H1 (cell line): Measurements from ENCODE around the gene WWC1. TPM values are rescaled to one million over a fixed set of nuclear protein-coding genes. Genes with fewer than 3 reads are reported as not detected.

Experiments
- CTCF ChIA-PET: fragments of 300-600 bp; sonication (Branson Sonifier 250); formaldehyde crosslinking; loops from one replicate; lab custom pipeline; 2021; ENCODE audit not compliant: partially characterized antibody; lab: Charles Lee
- POLR2A ChIA-PET: fragments of 300-600 bp; sonication (Branson Sonifier 250); formaldehyde crosslinking; loops from one replicate; lab custom pipeline; 2021; ENCODE audit warnings: inconsistent platforms; ENCODE audit not compliant: partially characterized antibody; lab: Charles Lee
- DNase-seq, 2 experiments: peaks; one replicate each; pipeline versions ENCODE4 v3.0.0 to v3.0.0-alpha.2; 2010 to 2022; ENCODE audit warnings: low spot score in 2 of 2, low read depth in 1 of 2, mixed read lengths in 1 of 2
- FAIRE-seq: peaks from 2 replicates; lab custom pipeline; 2011; peaks lifted over from hg19 to GRCh38; lab: Jason Lieb, UNC
- H2AFZ ChIP-seq: 2 replicates; pipeline ENCODE4 v1.8.1; 2012; ENCODE audit warnings: low read length, inconsistent platforms
- H2AK5ac ChIP-seq: 2 replicates; pipeline ENCODE4 v1.6.1; 2013; ENCODE audit warnings: low read depth, low read length
- H2BK120ac ChIP-seq: replicated peaks from 2 replicates; pipeline ENCODE3; 2013; ENCODE audit warnings: low read depth, low read length, inconsistent platforms
- H2BK12ac ChIP-seq: 2 replicates; pipeline ENCODE4 v1.6.1; 2013; ENCODE audit warnings: low read depth, low read length
- H2BK15ac ChIP-seq: 2 replicates; pipeline ENCODE4 v1.6.1; 2013; ENCODE audit warnings: low read length
- H2BK20ac ChIP-seq: 2 replicates; pipeline ENCODE4 v1.6.1; 2013; ENCODE audit warnings: low read length
- H2BK5ac ChIP-seq: 2 replicates; pipeline ENCODE4 v1.6.1; 2013; ENCODE audit warnings: low read depth, low read length
- H3K14ac ChIP-seq: 2 replicates; pipeline ENCODE4 v1.6.1; 2013; ENCODE audit warnings: inconsistent platforms; ENCODE audit not compliant: insufficient read length
- H3K18ac ChIP-seq: 2 replicates; pipeline ENCODE4 v1.6.1; 2013; ENCODE audit warnings: low read length; ENCODE audit errors: extremely low read depth
- H3K23ac ChIP-seq: 2 replicates; pipeline ENCODE4 v1.6.1; 2013; ENCODE audit warnings: inconsistent platforms; ENCODE audit not compliant: insufficient read length
- H3K23me2 ChIP-seq: 2 replicates; pipeline ENCODE4 v1.6.1; 2013; ENCODE audit warnings: low read depth, low read length
- H3K27ac ChIP-seq: 2 replicates; pipeline ENCODE4 v1.6.1; 2011; ENCODE audit warnings: low read depth, low read length, inconsistent platforms
- H3K27me3 ChIP-seq, 4 experiments: replicated peaks in 1 of 4; 1 replicate in 1 of 4; 2 replicates in 3 of 4; pipeline versions ENCODE4 v1.6.1 to v1.8.1; 2011 to 2013; ENCODE audit warnings: low read length in 3 of 4, mild to moderate bottlenecking in 3 of 4, inconsistent platforms in 2 of 4, mixed read lengths in 2 of 4, moderate library complexity in 1 of 4; ENCODE audit not compliant: control insufficient read depth in 3 of 4, insufficient read depth in 3 of 4; ENCODE audit errors: extremely low read depth in 1 of 4
- H3K36me3 ChIP-seq, 4 experiments: 2 replicates each; pipeline versions ENCODE4 v1.6.1 to v1.8.1; 2011 to 2013; ENCODE audit warnings: mild to moderate bottlenecking in 4 of 4, low read length in 3 of 4, moderate library complexity in 2 of 4, control low read depth in 1 of 4, inconsistent platforms in 1 of 4; ENCODE audit not compliant: insufficient read depth in 4 of 4, control insufficient read depth in 2 of 4
- H3K4ac ChIP-seq: replicated peaks from 2 replicates; pipeline ENCODE3; 2013; ENCODE audit warnings: low read length, low read depth, mixed read lengths, inconsistent platforms; ENCODE audit not compliant: insufficient read length
- H3K4me1 ChIP-seq, 4 experiments: replicated peaks in 1 of 4; 1 replicate in 1 of 4; 2 replicates in 3 of 4; pipeline versions ENCODE4 v1.6.1 to v1.8.1; 2011 to 2013; ENCODE audit warnings: low read length in 3 of 4, inconsistent platforms in 2 of 4, mixed read lengths in 1 of 4; ENCODE audit not compliant: insufficient read depth in 4 of 4, control insufficient read depth in 3 of 4
- H3K4me2 ChIP-seq, 2 experiments: 2 replicates each; pipeline versions ENCODE4 v1.6.1 to v1.8.1; 2011 to 2013; ENCODE audit warnings: low read depth in 2 of 2, low read length in 2 of 2, control low read depth in 1 of 2, inconsistent platforms in 1 of 2, mild to moderate bottlenecking in 1 of 2; ENCODE audit not compliant: insufficient read depth in 1 of 2
- H3K4me3 ChIP-seq, 4 experiments: fragments of 200-600, 300-600 bp in 1 of 4; sonication (generic), shearing (Covaris generic), sonication (Bioruptor Twin) in 1 of 4; 2 replicates each; pipeline versions ENCODE4 v1.5.1 to v1.8.1; 2011 to 2016; ENCODE audit warnings: low read length in 4 of 4, low read depth in 3 of 4, control low read depth in 2 of 4, inconsistent platforms in 2 of 4, mild to moderate bottlenecking in 2 of 4, mixed read lengths in 1 of 4, moderate library complexity in 1 of 4; ENCODE audit not compliant: insufficient read depth in 2 of 4; ENCODE audit errors: extremely low read depth in 1 of 4
- H3K56ac ChIP-seq: replicated peaks from 2 replicates; pipeline ENCODE3; 2013; ENCODE audit warnings: low read depth, mild to moderate bottlenecking, mixed read lengths, low read length, inconsistent platforms; ENCODE audit not compliant: insufficient read length
- H3K79me1 ChIP-seq: 2 replicates; pipeline ENCODE4 v1.6.1; 2013; ENCODE audit warnings: low read depth, low read length, control low read depth
- H3K79me2 ChIP-seq, 2 experiments: 2 replicates each; pipeline versions ENCODE4 v1.6.1 to v1.8.1; 2012 to 2013; ENCODE audit warnings: low read length in 2 of 2, mild to moderate bottlenecking in 2 of 2, inconsistent platforms in 1 of 2; ENCODE audit not compliant: insufficient read depth in 2 of 2, control insufficient read depth in 1 of 2
- H3K9ac ChIP-seq, 4 experiments: replicated peaks in 1 of 4; 1 replicate in 1 of 4; 2 replicates in 3 of 4; pipeline versions ENCODE4 v1.6.1 to v1.8.1; 2011 to 2013; ENCODE audit warnings: low read depth in 3 of 4, low read length in 3 of 4, control low read depth in 2 of 4, mild to moderate bottlenecking in 2 of 4, moderate library complexity in 2 of 4, inconsistent platforms in 1 of 4; ENCODE audit errors: extremely low read depth in 1 of 4
- H3K9me3 ChIP-seq, 2 experiments: 2 replicates each; pipeline versions ENCODE4 v1.6.1 to v1.8.1; 2012 to 2013; ENCODE audit warnings: mild to moderate bottlenecking in 2 of 2, moderate library complexity in 2 of 2, control low read depth in 1 of 2, inconsistent platforms in 1 of 2, low read depth in 1 of 2, low read length in 1 of 2, mixed read lengths in 1 of 2; ENCODE audit not compliant: insufficient read depth in 2 of 2
- H4K20me1 ChIP-seq, 2 experiments: replicated peaks in 1 of 2; 2 replicates each; pipeline versions ENCODE3 to v1.8.1; 2011 to 2013; ENCODE audit warnings: inconsistent platforms in 2 of 2, low read length in 2 of 2, mild to moderate bottlenecking in 1 of 2; ENCODE audit not compliant: insufficient read depth in 2 of 2, control insufficient read depth in 1 of 2
- H4K5ac ChIP-seq: 2 replicates; pipeline ENCODE4 v1.6.1; 2013; ENCODE audit warnings: low read length, low read depth, mixed read lengths, inconsistent platforms; ENCODE audit not compliant: insufficient read length
- H4K8ac ChIP-seq: 2 replicates; pipeline ENCODE4 v1.8.0; 2013; ENCODE audit warnings: mild to moderate bottlenecking, moderate library complexity, low read length, inconsistent platforms; ENCODE audit not compliant: insufficient read depth; ENCODE audit errors: extremely low read depth
- H4K91ac ChIP-seq: replicated peaks from 2 replicates; pipeline ENCODE3; 2013; ENCODE audit warnings: low read length, mixed read lengths, inconsistent platforms; ENCODE audit not compliant: insufficient read length
- BRCA1 ChIP-seq: IDR thresholded peaks from 2 replicates; pipeline ENCODE4 v1.6.1; 2012; ENCODE audit warnings: low read depth, low read length, improper control_type of control experiment
- CBX8 ChIP-seq: fragments of 300-800, 300-1000 bp; sonication (generic); IDR thresholded peaks from 2 replicates; pipeline ENCODE4 v1.7.1; 2016; ENCODE audit warnings: low read depth, low read length, borderline replicate concordance
- SP2 ChIP-seq: IDR thresholded peaks from 2 replicates; pipeline ENCODE4 v1.6.1; 2012; ENCODE audit warnings: mild to moderate bottlenecking, low read length, inconsistent platforms
- SRF ChIP-seq: IDR thresholded peaks from 2 replicates; pipeline ENCODE4 v1.6.1; 2011; ENCODE audit warnings: mild to moderate bottlenecking, low read depth, low read length, moderate library complexity
- WGBS, 2 experiments: shearing (Covaris generic) in 1 of 2; methylation state at CpG; one replicate each; pipeline versions ENCODE4 v1.1.6 to v1.1.7; 2013 to 2015; ENCODE audit warnings: low lambda C conversion rate in 2 of 2, mixed read lengths in 2 of 2, inconsistent platforms in 1 of 2, low coverage in 1 of 2, missing lambda C conversion rate in 1 of 2; ENCODE audit not compliant: insufficient replicate concordance in 2 of 2, insufficient coverage in 1 of 2, insufficient read length in 1 of 2; ENCODE audit errors: extremely low coverage in 1 of 2, missing lambda C conversion rate in 1 of 2; 5-methylcytosine and 5-hydroxymethylcytosine counted together
- polyA plus RNA-seq, 7 experiments: library from polyadenylated mRNA; depleted of rRNA in 3 of 7; stranded (reverse) in 5 of 7; unstranded in 2 of 7; fragments of >200 nt in 5 of 7; fragments of 200-250 nt in 2 of 7; gene quantifications; 1 replicate in 5 of 7; 2 replicates in 1 of 7; 4 replicates in 1 of 7; pipeline versions ENCODE4 v1.2.1 to v1.2.3, GENCODE V29; 2011 to 2013; ENCODE audit warnings: missing spikeins in 2 of 7, mixed read lengths in 2 of 7
- total RNA-seq: library from RNA; stranded (reverse); fragmentation: NEBNext Ultra II Directional; extraction: Animal tissue kit (Norgen Biotek cat#: 25700); gene quantifications from 2 replicates; pipeline ENCODE4 v1.2.1, GENCODE V29; 2021
- TF ChIP-seq, protein P1 (sequence below), 3 experiments: IDR thresholded peaks; 1 replicate in 2 of 3; 2 replicates in 1 of 3; pipeline versions ENCODE4 v1.5.1 to v1.6.1; 2011; ENCODE audit warnings: low read length in 3 of 3, mild to moderate bottlenecking in 3 of 3, inconsistent platforms in 2 of 3, low read depth in 1 of 3, moderate library complexity in 1 of 3; ENCODE audit not compliant: insufficient read depth in 1 of 3; ENCODE audit errors: control extremely low read depth in 1 of 3
- TF ChIP-seq, protein P2 (sequence below): IDR thresholded peaks from 2 replicates; pipeline ENCODE4 v1.6.1; 2012; ENCODE audit warnings: inconsistent platforms

WWC1 gene
- total and polyA plus RNA-seq, 2 of the 8 experiments (the other 6 are each of a cell fraction or from before 2014, with no cell fraction given): 16.4 to 41.1 TPM

DNA sequence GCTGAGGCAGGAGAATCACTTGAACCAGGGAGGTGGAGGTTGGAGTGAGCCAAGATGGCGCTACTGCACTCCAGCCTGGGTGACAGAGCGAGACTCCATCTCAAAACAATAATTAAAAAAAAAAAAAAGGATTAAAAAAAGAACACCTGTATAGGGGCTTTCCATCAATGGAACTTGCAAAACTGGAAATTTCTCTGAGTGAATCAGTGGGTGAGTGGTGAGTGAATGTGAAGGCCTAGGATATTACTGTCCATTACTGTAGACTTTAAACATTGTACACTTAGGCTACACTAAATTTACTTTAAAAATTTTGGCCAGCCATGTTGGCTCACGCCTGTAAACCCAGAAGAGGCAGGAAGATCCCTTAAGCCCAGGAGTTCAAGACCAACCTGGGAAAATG lies 189.2 kb downstream of the WWC1 start:
- FAIRE-seq: no peak
- Histone ChIP-seq H3K9ac (no peak overlapping the region), H4K91ac (no peak overlapping the region), H3K18ac (no peak overlapping the region), H3K4me3 (no peak overlapping the region), H2BK5ac (no peak overlapping the region), H3K56ac (no peak overlapping the region), H2BK120ac (no peak overlapping the region), H3K23me2 (no peaks in the 10 kb centered on the region), H4K5ac (no peak overlapping the region), H2BK15ac (no peak overlapping the region), H3K36me3 (no peaks in the 10 kb centered on the region), H3K27me3 (no peaks in the 10 kb centered on the region), H3K9me3 (no peaks in the 10 kb centered on the region), H3K4ac (no peak overlapping the region), H3K79me1 (no peaks in the 10 kb centered on the region), H2AK5ac (no peak overlapping the region), H4K8ac (no peak overlapping the region), H3K79me2 (no peaks in the 10 kb centered on the region), H3K4me2 (no peak overlapping the region), H2BK20ac (no peak overlapping the region), H2AFZ (no peak overlapping the region), H3K27ac (no peak overlapping the region), H2BK12ac (no peak overlapping the region), H3K14ac (no peak overlapping the region), H3K4me1 (no peaks in the 10 kb centered on the region), H3K23ac (no peak overlapping the region), H4K20me1 (no peaks in the 10 kb centered on the region)
- POLR2A ChIA-PET: no interaction called here
- CTCF ChIA-PET: interaction anchor here (1.0 kb wide), 1 partner anchor 204 kb away, joined by 3 read pairs; no protein-coding TSS in a partner anchor
- WGBS, 2 experiments: 89% methylated on average over 3 of the region's 3 CpGs; no CpG with 5 or more reads in 1 of the 2 experiments
- TF ChIP-seq CBX8: no peak
- TF ChIP-seq, protein P1, sequence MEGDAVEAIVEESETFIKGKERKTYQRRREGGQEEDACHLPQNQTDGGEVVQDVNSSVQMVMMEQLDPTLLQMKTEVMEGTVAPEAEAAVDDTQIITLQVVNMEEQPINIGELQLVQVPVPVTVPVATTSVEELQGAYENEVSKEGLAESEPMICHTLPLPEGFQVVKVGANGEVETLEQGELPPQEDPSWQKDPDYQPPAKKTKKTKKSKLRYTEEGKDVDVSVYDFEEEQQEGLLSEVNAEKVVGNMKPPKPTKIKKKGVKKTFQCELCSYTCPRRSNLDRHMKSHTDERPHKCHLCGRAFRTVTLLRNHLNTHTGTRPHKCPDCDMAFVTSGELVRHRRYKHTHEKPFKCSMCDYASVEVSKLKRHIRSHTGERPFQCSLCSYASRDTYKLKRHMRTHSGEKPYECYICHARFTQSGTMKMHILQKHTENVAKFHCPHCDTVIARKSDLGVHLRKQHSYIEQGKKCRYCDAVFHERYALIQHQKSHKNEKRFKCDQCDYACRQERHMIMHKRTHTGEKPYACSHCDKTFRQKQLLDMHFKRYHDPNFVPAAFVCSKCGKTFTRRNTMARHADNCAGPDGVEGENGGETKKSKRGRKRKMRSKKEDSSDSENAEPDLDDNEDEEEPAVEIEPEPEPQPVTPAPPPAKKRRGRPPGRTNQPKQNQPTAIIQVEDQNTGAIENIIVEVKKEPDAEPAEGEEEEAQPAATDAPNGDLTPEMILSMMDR (IDR thresholded peaks at IDR 0.05; ENCODE audit: control extremely low read depth in 1 of 3, insufficient read depth in 1 of 3, low read depth in 1 of 3, low read length in 3 of 3): no peak
- TF ChIP-seq, protein P2, sequence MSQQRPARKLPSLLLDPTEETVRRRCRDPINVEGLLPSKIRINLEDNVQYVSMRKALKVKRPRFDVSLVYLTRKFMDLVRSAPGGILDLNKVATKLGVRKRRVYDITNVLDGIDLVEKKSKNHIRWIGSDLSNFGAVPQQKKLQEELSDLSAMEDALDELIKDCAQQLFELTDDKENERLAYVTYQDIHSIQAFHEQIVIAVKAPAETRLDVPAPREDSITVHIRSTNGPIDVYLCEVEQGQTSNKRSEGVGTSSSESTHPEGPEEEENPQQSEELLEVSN: no peak
- TF ChIP-seq SRF: no peak
- TF ChIP-seq SP2: no peak
- no peak for TF ChIP-seq BRCA1
- DNase-seq: no peak
